Measurements from ENCODE around the gene LPAR2. TPM values are rescaled to one million over a fixed set of nuclear protein-coding genes. Genes with fewer than 3 reads are reported as not detected.

Gene LPAR2
- total RNA-seq, 1 experiment from 2014 or later: 2.1 TPM

- no peak for DNase-seq (ENCODE audit: low spot score)
Measured at GRCh38 chr19:19597809-19598306, 30.2 kb downstream of the LPAR2 start.

- DNase-seq (ENCODE audit: low spot score): peak; percentile 47
Measured at GRCh38 chr19:19595171-19595701, 32.8 kb downstream of the LPAR2 start.

- no peak for DNase-seq (ENCODE audit: low spot score)
Measured at GRCh38 chr19:19594381-19594780, 33.6 kb downstream of the LPAR2 start.

DNA sequence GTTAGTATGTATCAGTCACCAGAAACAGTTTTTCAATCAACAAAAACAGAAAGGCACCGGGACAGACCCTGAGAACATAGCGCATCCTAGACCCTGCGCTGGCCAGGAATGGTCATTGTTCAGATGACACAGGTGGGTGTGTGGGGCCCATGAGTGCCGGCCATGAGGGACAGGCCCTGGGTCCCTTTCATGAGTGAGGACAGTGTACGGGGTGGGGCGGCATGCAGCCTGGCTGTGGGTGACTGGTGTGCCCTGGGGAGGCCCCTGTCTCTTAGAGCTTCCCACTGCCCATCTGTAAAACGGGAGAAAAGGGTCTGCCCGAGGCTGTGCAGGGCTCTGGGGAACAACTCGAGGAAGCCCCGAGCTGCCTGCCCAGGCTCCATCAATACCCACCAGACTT, 35.3 kb downstream of the LPAR2 start:
- no peak for DNase-seq (ENCODE audit: low spot score)

DNA sequence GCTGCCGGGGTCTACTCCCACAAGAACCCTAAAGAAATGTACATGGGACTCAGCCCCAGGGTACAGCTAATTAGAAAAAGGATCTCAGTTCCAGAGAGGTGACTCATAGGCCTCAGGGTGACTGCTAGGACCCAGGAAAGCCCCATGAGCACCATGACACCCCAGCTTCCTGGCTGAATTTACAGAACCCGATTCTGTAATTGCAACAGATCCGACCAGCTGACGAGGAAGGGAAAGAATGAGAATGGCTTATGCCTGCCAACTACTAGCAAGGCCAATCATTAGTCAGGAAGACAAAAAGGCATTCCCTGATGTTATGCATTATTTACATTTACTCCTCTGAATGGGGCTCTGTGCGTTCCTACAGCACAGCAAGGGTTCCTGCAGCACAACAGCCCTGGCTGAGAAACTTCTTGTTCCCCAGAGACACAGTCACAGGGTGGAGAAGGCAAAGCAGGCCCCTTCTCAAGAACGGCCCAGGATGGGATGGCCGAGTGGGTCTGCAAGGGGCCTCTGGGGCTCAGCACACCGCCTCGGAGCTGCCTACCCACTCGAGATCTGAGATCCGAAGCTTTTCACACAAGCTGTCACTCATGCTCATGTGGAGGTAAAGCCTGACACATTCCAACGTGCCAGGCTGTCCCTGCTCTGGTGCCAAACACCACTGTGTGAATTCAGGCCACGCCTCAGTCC, 36.7 kb downstream of the LPAR2 start:
- peak; percentile 98 for DNase-seq (ENCODE audit: low spot score)

- DNase-seq (ENCODE audit: low spot score): peak; percentile 28
Measured at GRCh38 chr19:19588546-19588945, 39.5 kb downstream of the LPAR2 start.

- no peak for DNase-seq (ENCODE audit: low spot score)
Measured at GRCh38 chr19:19587771-19588170, 40.2 kb downstream of the LPAR2 start.

- no peak for DNase-seq (ENCODE audit: low spot score)
Measured at GRCh38 chr19:19584356-19584755, 43.7 kb downstream of the LPAR2 start.

GRCh38 chr19:19582471-19582870, 45.5 kb downstream of the LPAR2 start:
- no peak for DNase-seq (ENCODE audit: low spot score)

- DNase-seq (ENCODE audit: low spot score): no peak
Measured at GRCh38 chr19:19581391-19581790, 46.6 kb downstream of the LPAR2 start.

DNA sequence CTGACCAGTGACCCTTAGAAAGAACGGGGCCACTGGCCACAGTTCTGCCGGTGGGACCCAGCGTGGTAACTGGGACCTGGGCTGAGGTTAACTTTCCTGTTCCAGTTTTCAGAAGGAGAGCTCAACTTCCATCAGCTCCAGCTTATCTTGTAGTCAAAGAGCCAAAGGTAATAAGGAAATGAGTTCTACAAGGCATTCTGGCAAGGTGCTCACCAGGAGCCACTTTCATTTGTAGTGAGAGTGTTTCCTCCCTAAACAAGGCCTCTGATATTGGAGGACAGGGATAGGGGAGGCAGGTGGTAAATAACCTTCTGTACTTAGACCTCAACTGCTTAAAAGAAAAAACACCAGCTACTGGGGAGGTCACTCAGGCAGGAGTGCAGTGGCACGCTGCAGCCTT, 47.6 kb downstream of the LPAR2 start:
- DNase-seq (ENCODE audit: low spot score): no peak

DNA sequence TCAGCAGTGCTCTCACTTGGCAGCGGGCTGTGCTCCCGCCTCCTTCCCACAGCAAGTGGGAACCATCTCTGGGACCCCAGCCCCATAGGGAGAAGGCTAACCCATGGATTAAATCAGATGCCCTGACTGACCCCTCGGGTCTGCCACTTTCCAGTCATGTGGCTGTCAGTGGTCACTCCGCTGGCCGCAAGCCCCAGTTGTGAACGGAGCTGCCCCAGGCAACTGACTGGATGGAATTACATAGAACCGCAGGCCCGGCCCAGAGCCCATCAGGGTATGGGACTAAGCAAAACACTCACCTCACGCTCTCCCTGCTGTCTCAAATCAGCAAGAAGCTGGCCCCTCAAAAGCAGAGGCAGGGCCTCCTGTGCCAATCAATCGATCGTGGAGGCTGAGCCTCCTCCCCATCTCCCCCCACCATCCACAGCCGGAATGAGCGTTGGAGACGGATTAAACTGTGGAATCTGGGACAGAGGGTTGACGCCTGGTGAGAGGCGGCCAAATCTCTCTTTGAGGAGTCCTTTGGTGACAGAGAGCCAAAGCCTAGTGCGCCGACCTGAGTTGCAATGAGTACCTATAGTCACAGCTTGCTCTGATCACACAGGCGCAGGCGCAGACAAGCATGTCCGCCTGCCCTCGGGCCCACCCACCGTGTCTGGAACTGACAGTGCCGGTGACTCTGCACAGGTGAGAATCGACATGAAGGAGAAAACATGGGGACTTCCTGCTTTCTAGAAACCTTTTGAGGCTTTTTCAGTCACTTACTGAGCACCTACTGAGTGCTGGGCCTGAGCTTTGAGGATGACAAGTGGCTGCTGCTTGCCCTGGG, 48.3 kb downstream of the LPAR2 start:
- no peak for DNase-seq (ENCODE audit: low spot score)

- no peak for DNase-seq (ENCODE audit: low spot score)
Measured at GRCh38 chr19:19578252-19578651, 49.8 kb downstream of the LPAR2 start.

DNA sequence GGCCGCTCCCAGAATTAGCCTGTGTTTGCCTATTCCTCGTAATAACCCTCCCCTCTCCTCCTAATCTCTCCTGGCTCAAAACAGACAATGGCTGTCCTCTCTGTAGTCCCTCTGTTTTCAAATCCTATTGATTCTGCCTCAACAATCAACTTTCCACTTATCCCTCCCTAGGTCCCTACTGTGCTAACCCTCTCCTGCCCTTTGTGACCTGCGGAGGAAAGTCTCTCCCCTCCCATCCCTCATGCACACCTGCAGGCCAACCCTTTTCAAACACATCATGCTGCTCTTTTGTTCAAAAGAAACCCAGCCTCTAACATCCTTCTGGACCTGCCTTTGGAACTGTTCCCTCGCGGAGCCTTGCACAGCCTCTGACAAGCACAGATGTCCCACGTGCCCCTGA, 52.6 kb downstream of the LPAR2 start:
- DNase-seq (ENCODE audit: low spot score): no peak

Other genes starting within 250 kb of the LPAR2 start
- gene GATAD2A, start 222.5 kb downstream of the LPAR2 start, total RNA-seq (2014; rRNA removed; shearing (Covaris generic)): 62.1 and 84.0 TPM in 2 replicates
- 0.26 and 0.88 TPM in 2 replicates for gene TSSK6, start 112.7 kb downstream of the LPAR2 start, total RNA-seq (2014; rRNA removed; shearing (Covaris generic))
- gene NDUFA13, start 112.0 kb downstream of the LPAR2 start, total RNA-seq (2014; rRNA removed; shearing (Covaris generic)): 43.2 and 101 TPM in 2 replicates
- gene YJEFN3, start 99.3 kb downstream of the LPAR2 start, total RNA-seq (2014; rRNA removed; shearing (Covaris generic)): 0.62 and 1.1 TPM in 2 replicates
- 0.02 and 0.05 TPM in 2 replicates for gene CILP2, start 90.0 kb downstream of the LPAR2 start, total RNA-seq (2014; rRNA removed; shearing (Covaris generic))
- gene PBX4, start 9.5 kb downstream of the LPAR2 start, total RNA-seq (2014; rRNA removed; shearing (Covaris generic)): 3.6 and 3.9 TPM in 2 replicates
- gene GMIP, start 15.4 kb upstream of the LPAR2 start, total RNA-seq (2014; rRNA removed; shearing (Covaris generic)): 8.7 and 12.0 TPM in 2 replicates
- 48.5 and 93.1 TPM in 2 replicates for gene ATP13A1, start 35.5 kb upstream of the LPAR2 start, total RNA-seq (2014; rRNA removed; shearing (Covaris generic))
- gene ZNF101, start 40.6 kb upstream of the LPAR2 start, total RNA-seq (2014; rRNA removed; shearing (Covaris generic)): 11.5 and 13.9 TPM in 2 replicates
- 5.9 and 7.4 TPM in 2 replicates for gene ZNF14, start 104.9 kb upstream of the LPAR2 start, total RNA-seq (2014; rRNA removed; shearing (Covaris generic))
- not detected in 2 replicates for gene ZNF506, start 193.5 kb upstream of the LPAR2 start, total RNA-seq (2014; rRNA removed; shearing (Covaris generic))
- gene ZNF253, start 237.7 kb upstream of the LPAR2 start, total RNA-seq (2014; rRNA removed; shearing (Covaris generic)): 4.2 and 4.4 TPM in 2 replicates

All from A172 (cell line).